Neutrophil (primary cell): ENCODE measurements around the gene SPAAR.
"Not testable (repeated sequence)": the region's sequence is repeated elsewhere in the genome, so short reads cannot be mapped to it uniquely, and the experiment has no call there.

Experiments used
- H3K27ac ChIP-seq: fragments of 200-600 bp; sonication (generic); 2 replicates; pipeline ENCODE4 v1.5.1; 2016; ENCODE audit warnings: mild to moderate bottlenecking, moderate library complexity
- H3K27me3 ChIP-seq: fragments of 200-600 bp; sonication (generic); 2 replicates; pipeline ENCODE4 v1.6.0; 2016; ENCODE audit warnings: mild to moderate bottlenecking
- H3K36me3 ChIP-seq: fragments of 200-600 bp; sonication (generic); 2 replicates; pipeline ENCODE4 v1.5.1; 2017
- H3K4me1 ChIP-seq, 2 experiments: fragments of 200-600 bp in 1 of 2; sonication (generic) in 1 of 2; 1 replicate in 1 of 2; 2 replicates in 1 of 2; pipeline versions ENCODE4 v1.5.1 to v1.6.1; 2013 to 2016; ENCODE audit warnings: low read depth in 1 of 2, low read length in 1 of 2, mild to moderate bottlenecking in 1 of 2, moderate library complexity in 1 of 2; ENCODE audit not compliant: control insufficient read depth in 1 of 2, insufficient read depth in 1 of 2
- H3K4me3 ChIP-seq, 2 experiments: fragments of 200-600 bp in 1 of 2; sonication (generic) in 1 of 2; 1 replicate in 1 of 2; 2 replicates in 1 of 2; pipeline ENCODE4 v1.5.1; 2013 to 2016; ENCODE audit warnings: low read depth in 1 of 2, low read length in 1 of 2, mild to moderate bottlenecking in 1 of 2, moderate library complexity in 1 of 2
- H3K9me3 ChIP-seq: fragments of 200-600 bp; sonication (generic); 2 replicates; pipeline ENCODE4 v1.5.1; 2016
- TF ChIP-seq, protein P1 (sequence below): fragments of 200-600 bp; sonication (generic); IDR thresholded peaks from 2 replicates; pipeline ENCODE4 v1.5.1; 2016; ENCODE audit warnings: antibody characterized with exemption

SPAAR gene

DNA sequence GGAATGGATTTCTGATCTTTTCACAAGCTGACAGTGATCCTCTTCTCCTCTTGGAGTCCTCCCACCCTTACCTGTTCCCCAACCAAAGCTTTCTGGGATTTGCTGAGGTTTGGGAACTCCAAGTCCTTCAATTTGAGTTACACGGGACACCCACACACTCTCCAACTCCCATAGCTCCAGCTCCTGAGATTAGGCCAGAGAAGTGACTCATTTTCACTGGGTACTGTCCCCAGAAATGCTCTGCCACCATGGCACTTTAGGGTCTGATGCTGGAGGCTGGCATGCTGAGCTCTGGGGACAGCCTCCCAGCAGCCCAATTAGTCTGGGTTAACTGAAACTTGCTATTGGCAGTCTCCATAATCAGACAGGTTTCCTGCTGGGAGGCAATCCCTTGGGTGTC, 17.2 kb upstream of the SPAAR start:
- Histone ChIP-seq H3K4me3 (no peak overlapping the region), H3K27me3 (peaks cover 61% of the 10 kb centered on the region), H3K27ac (no peak overlapping the region), H3K36me3 (no peaks in the 10 kb centered on the region), H3K9me3 (no peaks in the 10 kb centered on the region), H3K4me1 (no peaks in the 10 kb centered on the region)
- TF ChIP-seq, protein P1, sequence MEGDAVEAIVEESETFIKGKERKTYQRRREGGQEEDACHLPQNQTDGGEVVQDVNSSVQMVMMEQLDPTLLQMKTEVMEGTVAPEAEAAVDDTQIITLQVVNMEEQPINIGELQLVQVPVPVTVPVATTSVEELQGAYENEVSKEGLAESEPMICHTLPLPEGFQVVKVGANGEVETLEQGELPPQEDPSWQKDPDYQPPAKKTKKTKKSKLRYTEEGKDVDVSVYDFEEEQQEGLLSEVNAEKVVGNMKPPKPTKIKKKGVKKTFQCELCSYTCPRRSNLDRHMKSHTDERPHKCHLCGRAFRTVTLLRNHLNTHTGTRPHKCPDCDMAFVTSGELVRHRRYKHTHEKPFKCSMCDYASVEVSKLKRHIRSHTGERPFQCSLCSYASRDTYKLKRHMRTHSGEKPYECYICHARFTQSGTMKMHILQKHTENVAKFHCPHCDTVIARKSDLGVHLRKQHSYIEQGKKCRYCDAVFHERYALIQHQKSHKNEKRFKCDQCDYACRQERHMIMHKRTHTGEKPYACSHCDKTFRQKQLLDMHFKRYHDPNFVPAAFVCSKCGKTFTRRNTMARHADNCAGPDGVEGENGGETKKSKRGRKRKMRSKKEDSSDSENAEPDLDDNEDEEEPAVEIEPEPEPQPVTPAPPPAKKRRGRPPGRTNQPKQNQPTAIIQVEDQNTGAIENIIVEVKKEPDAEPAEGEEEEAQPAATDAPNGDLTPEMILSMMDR: no peak

DNA sequence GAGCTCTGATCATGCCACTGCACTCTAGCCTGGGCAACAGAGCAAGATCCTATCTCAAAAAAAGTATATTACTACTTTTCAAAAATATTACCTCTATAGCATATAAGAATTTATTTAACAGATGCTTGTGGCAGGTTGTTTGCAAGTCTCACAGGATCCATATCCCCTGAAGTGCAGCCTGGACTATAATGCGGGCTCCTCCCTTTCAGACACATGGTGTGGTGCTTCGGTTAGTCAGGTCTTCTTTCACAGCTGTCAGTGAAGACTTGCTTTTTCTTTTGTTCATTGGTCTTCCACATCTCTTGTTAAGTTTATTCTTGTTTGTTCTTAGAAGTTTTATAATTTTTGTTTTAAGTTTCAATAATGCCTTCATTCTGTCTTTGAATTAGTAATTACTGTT, 12.7 kb upstream of the SPAAR start:
- no peaks in the 10 kb centered on the region for H3K4me1 ChIP-seq
- H3K4me3 ChIP-seq: no peak overlapping the region
- peaks cover 85% of the 10 kb centered on the region for H3K27me3 ChIP-seq
- no peak overlapping the region for H3K27ac ChIP-seq
- TF ChIP-seq, protein P1: no peak
- no peaks in the 10 kb centered on the region for H3K36me3 ChIP-seq
- no peaks in the 10 kb centered on the region for H3K9me3 ChIP-seq

DNA sequence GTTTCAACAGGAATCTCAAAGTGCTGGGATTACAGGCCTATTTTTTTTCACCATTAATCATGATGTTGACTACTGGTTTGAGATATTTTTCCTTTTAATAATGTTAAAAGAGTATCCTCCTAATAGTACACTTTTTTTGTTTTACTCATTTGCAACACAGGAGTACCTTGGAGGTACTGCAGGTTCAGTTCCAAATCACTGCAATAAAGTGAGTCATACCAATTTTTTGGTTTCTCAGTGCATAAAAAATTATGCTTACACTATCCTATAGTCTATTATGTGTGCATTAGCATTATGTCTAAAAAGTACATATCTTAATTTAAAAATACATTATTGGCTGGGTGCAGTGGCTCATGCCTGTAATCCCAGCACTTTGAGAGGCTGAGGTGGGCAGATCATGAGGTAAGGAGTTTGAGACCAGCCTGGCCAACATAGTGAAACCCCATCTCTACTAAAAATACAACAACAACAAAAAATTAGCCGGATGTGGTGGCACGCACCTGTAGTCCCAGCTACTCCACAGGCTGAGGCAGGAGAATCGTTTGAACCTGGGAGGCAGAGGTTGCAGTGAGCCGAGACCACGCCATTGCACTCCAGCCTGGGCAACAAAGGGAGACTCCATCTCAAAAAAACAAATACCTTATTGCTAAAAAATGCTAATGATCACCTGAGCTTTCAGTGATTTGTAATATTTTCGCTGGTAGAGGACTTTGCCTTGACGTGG, 11.8 kb upstream of the SPAAR start:
- H3K4me3 ChIP-seq, H3K4me1 ChIP-seq, H3K9me3 ChIP-seq, H3K27ac ChIP-seq, H3K36me3 ChIP-seq: not testable (repeated sequence)
- H3K27me3 ChIP-seq: peaks cover 84% of the 10 kb centered on the region

DNA sequence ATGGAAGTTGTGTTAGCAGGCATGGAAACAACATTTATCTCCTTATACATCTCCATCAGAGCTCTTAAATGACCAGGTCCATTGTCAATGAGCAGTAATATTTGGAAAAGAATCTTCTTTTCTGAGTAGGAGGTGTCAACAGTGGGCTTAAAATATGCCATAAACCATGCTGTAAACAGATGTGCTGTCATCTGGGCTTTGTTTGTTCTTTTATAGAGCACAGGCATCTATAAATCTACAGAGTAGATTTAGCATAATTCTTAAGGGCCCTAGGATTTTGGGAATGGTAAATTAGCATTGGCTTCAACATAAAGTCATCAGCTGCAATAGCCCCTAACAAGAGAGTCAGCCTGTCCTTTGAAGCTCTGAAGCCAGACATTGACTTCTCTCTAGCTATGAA, 11.0 kb upstream of the SPAAR start:
- no peaks in the 10 kb centered on the region for H3K4me1 ChIP-seq

DNA sequence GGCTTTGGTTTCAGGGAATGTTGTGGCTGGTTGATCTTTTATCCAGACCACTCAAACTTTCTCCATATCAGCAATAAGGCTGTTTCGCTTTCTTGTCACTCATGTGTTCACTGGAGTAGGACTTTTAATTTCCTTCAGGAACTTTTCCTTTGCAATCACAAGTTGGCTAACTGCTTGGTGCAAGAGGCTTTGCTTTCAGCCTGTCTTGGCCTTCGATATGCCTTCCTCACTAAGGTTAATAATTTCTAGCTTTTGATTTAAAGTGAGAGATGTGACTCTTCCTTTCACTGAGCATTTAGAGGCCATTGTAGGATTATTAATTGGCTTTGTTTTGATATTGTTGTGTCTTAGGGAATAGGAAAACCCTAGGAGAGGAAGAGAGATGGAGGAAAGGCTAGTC, 10.3 kb upstream of the SPAAR start:
- TF ChIP-seq, protein P1: no peak
- Histone ChIP-seq H3K27ac (no peak overlapping the region), H3K4me1 (no peaks in the 10 kb centered on the region), H3K9me3 (no peaks in the 10 kb centered on the region), H3K4me3 (no peak overlapping the region), H3K36me3 (no peaks in the 10 kb centered on the region), H3K27me3 (peaks cover 74% of the 10 kb centered on the region)

More for the DNA sequence above, 11.0 kb upstream of the SPAAR start:
- Histone ChIP-seq H3K9me3 (no peaks in the 10 kb centered on the region), H3K27me3 (peaks cover 79% of the 10 kb centered on the region), H3K27ac (no peak overlapping the region), H3K36me3 (no peaks in the 10 kb centered on the region), H3K4me3 (no peak overlapping the region)
- TF ChIP-seq, protein P1: no peak

DNA sequence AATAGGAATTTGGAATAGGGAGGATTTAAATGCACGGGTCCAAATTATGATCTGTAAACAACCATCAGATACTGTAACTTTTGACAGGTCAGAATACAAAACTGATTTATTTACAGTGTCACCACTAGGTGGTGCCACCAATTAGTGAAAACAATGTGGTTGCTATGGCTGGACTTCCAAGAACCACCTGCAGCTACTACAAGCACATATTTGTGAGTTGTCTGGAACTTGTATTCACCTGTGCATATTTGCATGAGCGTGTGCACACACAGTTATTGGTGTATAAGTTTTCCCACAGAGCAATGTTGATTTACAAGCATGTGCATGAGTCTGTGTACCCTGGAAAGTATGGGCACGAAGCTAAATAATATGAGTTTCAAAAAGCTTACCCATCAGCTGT, 6.2 kb upstream of the SPAAR start:
- no peaks in the 10 kb centered on the region for H3K9me3 ChIP-seq
- H3K27ac ChIP-seq: no peak overlapping the region
- peaks cover 0 to 2% of the 10 kb centered on the region in 2 experiments for H3K4me1 ChIP-seq
- no peak overlapping the region for H3K4me3 ChIP-seq
- peaks cover 78% of the 10 kb centered on the region for H3K27me3 ChIP-seq
- H3K36me3 ChIP-seq: no peaks in the 10 kb centered on the region
- TF ChIP-seq, protein P1: peak; percentile 55
